Thoracic aorta (tissue), 2 donors: ENCODE data around the gene STS. TPM values are rescaled to one million over a fixed set of nuclear protein-coding genes. Genes with fewer than 3 reads are reported as not detected.

ENCODE experiments used
- ATAC-seq: fragments of 150-250 bp; one replicate; pipeline ENCODE4 v1.8.0; 2017; ENCODE audit warnings: low read depth; ENCODE audit not compliant: insufficient number of reproducible peaks, low FRiP score
- DNase-seq: peaks from one replicate; pipeline ENCODE4 v3.0.0-alpha.2; 2020; ENCODE audit warnings: low spot score
- H3K27ac ChIP-seq, 2 donors: fragments of 200-600 bp; sonication (generic); 1 replicate in 1 of 2; 2 replicates in 1 of 2; pipeline ENCODE4 v1.5.1; 2016; ENCODE audit warnings: mild to moderate bottlenecking in 2 of 2, moderate library complexity in 2 of 2
- H3K27me3 ChIP-seq: fragments of 200-600 bp; sonication (generic); replicated peaks from 2 replicates; pipeline ENCODE4 v1.6.0; 2016; ENCODE audit warnings: mild to moderate bottlenecking; ENCODE audit not compliant: insufficient read depth
- H3K36me3 ChIP-seq: fragments of 200-600 bp; sonication (generic); one replicate; pipeline ENCODE4 v1.5.1; 2016
- H3K4me1 ChIP-seq, 2 donors: fragments of 200-600 bp; sonication (generic); 1 replicate in 1 of 2; 2 replicates in 1 of 2; pipeline versions ENCODE4 v1.5.1 to v1.6.0; 2016; ENCODE audit warnings: low read depth in 2 of 2, mild to moderate bottlenecking in 1 of 2; ENCODE audit not compliant: control insufficient read depth in 1 of 2
- H3K4me3 ChIP-seq: fragments of 200-600 bp; sonication (generic); 2 replicates; pipeline ENCODE4 v1.5.1; 2016; ENCODE audit warnings: mild to moderate bottlenecking
- H3K9me3 ChIP-seq: fragments of 200-600 bp; sonication (generic); 2 replicates; pipeline ENCODE4 v1.5.1; 2016
- CTCF ChIP-seq: fragments of 200-600 bp; sonication (generic); IDR thresholded peaks from one replicate; pipeline ENCODE4 v1.5.1; 2019; ENCODE audit warnings: antibody characterized with exemption
- total RNA-seq, 2 donors: library from RNA; depleted of rRNA; stranded (reverse); fragments of >200 nt; gene quantifications; one replicate each; pipeline versions ENCODE4 v1.1.0 to v1.2.3, GENCODE V29; 2016

STS gene
- total RNA-seq, 2 donors from 2014 or later: 7.8 to 8.5 TPM

- Histone ChIP-seq H3K36me3 (no peaks in the 10 kb centered on the region), H3K4me1 (no peaks in the 10 kb centered on the region), H3K9me3 (no peaks in the 10 kb centered on the region), H3K27me3 (no peaks in the 10 kb centered on the region), H3K4me3 (no peak overlapping the region), H3K27ac (no peak overlapping the region)
- no peak for TF ChIP-seq CTCF
- no peak for ATAC-seq
- DNase-seq: no peak
Observed at GRCh38 chrX:7194606-7195005, 47.1 kb downstream of the STS start.

Other genes starting within 250 kb of the STS start
- gene PUDP, start 441 bp downstream of the STS start, total RNA-seq: 10 to 100 TPM in 1 of 2 donors, 1 to 10 TPM in 1; 3.4 to 12.7 TPM